ENCODE results near the gene TTLL10. TPM values are rescaled to one million over a fixed set of nuclear protein-coding genes. Genes with fewer than 3 reads are reported as not detected.

Gene TTLL10
- total RNA-seq, 1 donor from 2014 or later, result not detected

DNA sequence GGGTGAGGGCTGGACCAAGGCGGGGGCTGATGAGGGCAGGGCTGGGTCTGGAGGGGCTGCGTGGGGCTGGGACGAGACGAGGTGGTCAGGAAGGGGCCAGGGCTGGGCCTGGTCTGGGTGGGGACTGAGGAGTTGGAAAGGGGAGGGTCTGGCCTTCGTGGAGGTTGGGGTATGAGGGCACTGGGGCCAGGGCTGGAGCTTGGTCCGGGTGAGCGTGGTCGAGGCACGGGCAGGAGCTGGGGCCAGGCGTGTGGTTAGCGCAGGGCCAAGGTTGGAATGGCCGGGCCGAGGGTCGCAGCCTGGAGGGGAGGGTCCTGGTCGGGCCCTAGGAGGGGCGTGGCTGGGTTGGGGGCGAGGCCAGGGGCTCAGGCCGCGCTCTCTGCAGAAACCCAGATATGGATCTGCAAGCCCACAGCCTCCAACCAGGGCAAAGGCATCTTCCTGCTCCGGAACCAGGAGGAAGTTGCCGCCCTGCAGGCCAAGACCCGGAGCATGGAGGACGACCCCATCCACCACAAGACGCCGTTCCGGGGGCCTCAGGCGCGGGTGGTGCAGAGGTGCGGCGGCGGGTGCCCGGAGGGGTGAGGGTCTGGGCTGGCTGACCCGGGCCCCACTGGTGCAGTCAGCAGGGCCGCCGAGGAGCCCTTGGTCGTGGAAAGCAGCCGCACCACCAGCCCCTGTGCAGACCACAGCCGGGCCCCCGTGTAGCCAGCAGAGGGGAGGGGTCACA is 9.0 kb downstream of the TTLL10 start:
- DNase-seq (ENCODE audit: low read depth) (no peak), FAIRE-seq (no peak)
- Histone ChIP-seq H3K4me2 (ENCODE audit: low read length) (no peak overlapping the region), H3K4me1 (ENCODE audit: insufficient read depth, low read length) (no peaks in the 10 kb centered on the region), H3K27me3 (ENCODE audit: insufficient read depth, low read length) (no peaks in the 10 kb centered on the region), H3K9ac (ENCODE audit: low read length) (no peak overlapping the region), H3K36me3 (ENCODE audit: insufficient read depth, low read length) (no peaks in the 10 kb centered on the region), H2AFZ (ENCODE audit: low read depth, low read length) (no peak overlapping the region), H4K20me1 (ENCODE audit: insufficient read depth, low read length) (no peaks in the 10 kb centered on the region), H3K9me3 (ENCODE audit: insufficient read depth, low read depth, low read length) (no peaks in the 10 kb centered on the region), H3K79me2 (ENCODE audit: insufficient read depth, low read length) (no peaks in the 10 kb centered on the region), H3K4me3 (ENCODE audit: insufficient read depth, low read depth, low read length) (no peak overlapping the region), H3K27ac (ENCODE audit: low read depth, low read length) (no peak overlapping the region)
- TF ChIP-seq, protein P1, sequence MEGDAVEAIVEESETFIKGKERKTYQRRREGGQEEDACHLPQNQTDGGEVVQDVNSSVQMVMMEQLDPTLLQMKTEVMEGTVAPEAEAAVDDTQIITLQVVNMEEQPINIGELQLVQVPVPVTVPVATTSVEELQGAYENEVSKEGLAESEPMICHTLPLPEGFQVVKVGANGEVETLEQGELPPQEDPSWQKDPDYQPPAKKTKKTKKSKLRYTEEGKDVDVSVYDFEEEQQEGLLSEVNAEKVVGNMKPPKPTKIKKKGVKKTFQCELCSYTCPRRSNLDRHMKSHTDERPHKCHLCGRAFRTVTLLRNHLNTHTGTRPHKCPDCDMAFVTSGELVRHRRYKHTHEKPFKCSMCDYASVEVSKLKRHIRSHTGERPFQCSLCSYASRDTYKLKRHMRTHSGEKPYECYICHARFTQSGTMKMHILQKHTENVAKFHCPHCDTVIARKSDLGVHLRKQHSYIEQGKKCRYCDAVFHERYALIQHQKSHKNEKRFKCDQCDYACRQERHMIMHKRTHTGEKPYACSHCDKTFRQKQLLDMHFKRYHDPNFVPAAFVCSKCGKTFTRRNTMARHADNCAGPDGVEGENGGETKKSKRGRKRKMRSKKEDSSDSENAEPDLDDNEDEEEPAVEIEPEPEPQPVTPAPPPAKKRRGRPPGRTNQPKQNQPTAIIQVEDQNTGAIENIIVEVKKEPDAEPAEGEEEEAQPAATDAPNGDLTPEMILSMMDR (IDR thresholded peaks at IDR 0.05; ENCODE audit: insufficient read depth, low read depth, low read length), result no peak
- no peak for TF ChIP-seq EZH2 (IDR thresholded peaks at IDR 0.05; ENCODE audit: insufficient read depth, low read length)
- no peak overlapping the region for H3K4me3 Mint-ChIP-seq (ENCODE audit: unreplicated experiment)
- H3K4me1 Mint-ChIP-seq (ENCODE audit: low read depth, unreplicated experiment), result peaks cover 7% of the 10 kb centered on the region
- H3K27me3 Mint-ChIP-seq (ENCODE audit: low read depth, unreplicated experiment), result peaks cover 7% of the 10 kb centered on the region
- H3K9me3 Mint-ChIP-seq (ENCODE audit: unreplicated experiment), result no peaks in the 10 kb centered on the region
- no peak overlapping the region for H3K27ac Mint-ChIP-seq (ENCODE audit: unreplicated experiment)
- H3K36me3 Mint-ChIP-seq (ENCODE audit: low read depth, unreplicated experiment), result no peaks in the 10 kb centered on the region

- Mint-ChIP-seq H3K36me3 (ENCODE audit: low read depth, unreplicated experiment) (no peaks in the 10 kb centered on the region), H3K4me1 (ENCODE audit: low read depth, unreplicated experiment) (peaks cover 7% of the 10 kb centered on the region), H3K4me3 (ENCODE audit: unreplicated experiment) (no peak overlapping the region), H3K27ac (ENCODE audit: unreplicated experiment) (no peak overlapping the region), H3K27me3 (ENCODE audit: low read depth, unreplicated experiment) (peaks cover 7% of the 10 kb centered on the region), H3K9me3 (ENCODE audit: unreplicated experiment) (no peaks in the 10 kb centered on the region)
- H3K9me3 ChIP-seq (ENCODE audit: insufficient read depth, low read depth, low read length), result no peaks in the 10 kb centered on the region
- no peaks in the 10 kb centered on the region for H3K79me2 ChIP-seq (ENCODE audit: insufficient read depth, low read length)
- H4K20me1 ChIP-seq (ENCODE audit: insufficient read depth, low read length), result no peaks in the 10 kb centered on the region
- no peak overlapping the region for H3K27ac ChIP-seq (ENCODE audit: low read depth, low read length)
- no peaks in the 10 kb centered on the region for H3K36me3 ChIP-seq (ENCODE audit: insufficient read depth, low read length)
- no peak for TF ChIP-seq EZH2 (IDR thresholded peaks at IDR 0.05; ENCODE audit: insufficient read depth, low read length)
- TF ChIP-seq, protein P1 (IDR thresholded peaks at IDR 0.05; ENCODE audit: insufficient read depth, low read depth, low read length), result no peak
- H3K9ac ChIP-seq (ENCODE audit: low read length), result no peak overlapping the region
- no peak overlapping the region for H3K4me3 ChIP-seq (ENCODE audit: insufficient read depth, low read depth, low read length)
- H3K4me2 ChIP-seq (ENCODE audit: low read length), result no peak overlapping the region
- H3K4me1 ChIP-seq (ENCODE audit: insufficient read depth, low read length), result no peaks in the 10 kb centered on the region
- no peak for FAIRE-seq
- no peak overlapping the region for H2AFZ ChIP-seq (ENCODE audit: low read depth, low read length)
- DNase-seq (ENCODE audit: low read depth), result no peak
- H3K27me3 ChIP-seq (ENCODE audit: insufficient read depth, low read length), result no peaks in the 10 kb centered on the region
Measured at GRCh38 chr1:1183221-1183747, 9.6 kb downstream of the TTLL10 start.

All from astrocyte (in vitro differentiated cells and primary cell).